GM19468 (cell line): ENCODE results near the gene NUDCD3.
A peak's percentile ranks its signal among the peaks of the same experiment; 100 is the strongest.

ENCODE experiments used
- ATAC-seq: cut with Tn5 transposase; IDR thresholded peaks from one replicate; pipeline ENCODE4 v1.9.1; 2021; ENCODE audit warnings: mild to moderate bottlenecking, moderate library complexity, moderate number of reproducible peaks; ENCODE audit not compliant: unreplicated experiment; ENCODE audit errors: extremely low read depth

Gene NUDCD3

DNA sequence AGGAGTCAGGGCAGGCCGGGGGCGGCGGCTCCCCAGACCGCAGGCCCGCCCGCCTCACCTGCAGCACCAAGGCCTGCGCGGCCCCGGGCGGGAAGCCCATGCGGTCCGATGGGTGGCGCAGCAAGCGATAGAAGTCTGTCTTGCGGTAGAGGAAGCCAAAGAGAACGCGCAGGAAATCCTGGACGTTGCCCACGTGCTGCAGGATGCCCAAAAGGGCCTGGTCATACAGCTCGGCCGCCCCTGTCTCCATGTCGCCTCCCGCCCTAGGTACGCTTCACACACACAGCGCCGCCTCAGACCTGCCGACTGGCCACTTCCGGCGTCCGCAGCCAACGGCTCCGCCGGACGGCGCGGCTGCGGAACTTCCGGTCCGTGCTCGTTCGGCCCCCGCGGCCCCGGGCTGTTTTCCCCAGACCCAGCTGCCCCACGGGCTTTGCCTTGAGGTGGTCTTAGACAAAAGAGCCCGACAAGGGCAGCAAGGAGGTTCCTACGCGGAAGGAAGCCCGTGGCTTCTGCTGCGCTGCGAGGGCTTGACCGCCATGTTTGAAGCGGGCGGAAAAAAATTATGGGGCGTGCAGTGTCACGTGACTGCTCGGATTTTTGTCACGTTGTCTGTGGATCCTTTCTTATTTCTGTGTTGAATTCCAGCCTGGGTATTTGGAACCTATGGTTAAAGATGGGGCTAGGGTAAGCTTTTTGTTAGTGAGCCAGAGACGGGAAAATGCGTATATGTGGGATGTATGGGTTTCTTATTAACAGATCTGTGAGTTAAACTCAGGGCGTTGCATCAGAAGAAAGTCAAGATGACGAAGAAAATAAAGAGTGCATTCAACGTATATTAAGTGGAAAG, at the start of gene NUDCD3:
Gene NUDCD3, minus strand, starts transcription at position 308 of the 850 bp plus-strand sequence. Its CDS starts 58 bp downstream, at position 250.
- peak; percentile 85 for ATAC-seq

GRCh38 chr7:44539669-44540506, 49.4 kb upstream of the NUDCD3 start:
- no peak for ATAC-seq

DNA sequence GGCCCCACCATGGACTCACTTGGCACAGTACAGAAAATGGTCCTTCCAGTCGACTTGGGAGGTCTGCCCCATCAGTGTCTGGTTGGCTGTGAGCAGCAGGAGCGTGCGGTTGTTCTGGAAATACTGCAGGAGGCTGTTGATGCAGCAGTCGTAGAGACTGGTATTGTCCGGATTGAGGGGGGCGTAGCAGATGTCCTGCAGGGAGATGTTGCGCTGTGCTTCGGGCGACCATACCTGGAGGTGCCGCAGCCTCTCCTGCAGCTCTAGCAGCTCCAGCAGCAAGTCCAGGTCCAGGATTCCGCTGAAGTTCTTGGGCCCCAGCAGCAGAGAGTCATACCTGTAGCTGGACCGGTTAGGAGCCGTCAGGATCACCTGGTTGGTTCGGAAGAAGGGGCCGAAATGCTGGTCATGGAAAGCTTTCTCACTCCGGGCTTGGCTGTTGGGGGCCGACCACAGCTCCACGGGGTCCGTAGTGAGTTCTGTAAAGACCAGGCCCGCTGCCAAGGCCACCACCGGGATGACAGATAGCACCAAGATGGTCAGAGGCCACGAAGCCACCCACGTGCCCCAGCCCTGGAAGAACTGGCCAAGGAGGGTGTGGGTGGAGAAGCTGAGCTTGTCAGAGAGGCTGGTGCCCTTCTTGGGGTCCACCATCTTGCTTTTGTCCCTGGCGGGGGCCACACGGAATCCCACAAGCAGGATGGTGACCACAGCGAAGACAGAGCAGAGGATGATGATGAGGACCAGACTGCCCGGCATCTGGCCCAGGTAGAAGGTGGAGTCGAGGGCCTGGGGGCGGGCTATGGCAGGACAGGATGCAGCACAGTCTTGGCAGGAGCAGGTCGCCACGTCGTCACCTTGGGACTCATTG, 48.6 kb upstream of the NUDCD3 start:
- ATAC-seq: no peak

GRCh38 chr7:44538093-44538797, 47.8 kb upstream of the NUDCD3 start:
- ATAC-seq: no peak

- no peak for ATAC-seq
These were observed 47.0 kb upstream of the NUDCD3 start for GRCh38 chr7:44537442-44537841.

DNA sequence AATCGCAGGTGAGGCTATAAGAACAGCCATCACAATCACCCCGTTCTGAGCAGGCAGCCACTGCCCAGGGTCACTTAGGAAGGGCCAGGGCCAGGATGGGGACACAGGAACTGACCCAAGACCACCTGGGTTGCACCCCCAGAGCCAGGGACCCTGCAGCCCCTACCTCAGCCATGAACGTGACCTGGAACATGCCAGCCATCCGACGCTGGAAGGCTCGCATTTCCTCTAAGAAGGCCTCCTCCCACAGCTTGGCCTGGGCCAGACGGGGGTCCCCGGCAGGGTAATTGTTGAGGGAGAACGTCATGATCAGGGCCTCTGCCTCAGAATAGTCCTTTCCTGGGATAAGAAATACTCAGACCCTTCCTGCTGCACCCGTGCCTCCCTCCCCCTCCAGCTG, 45.6 kb upstream of the NUDCD3 start:
- no peak for ATAC-seq

- no peak for ATAC-seq
These were observed 45.0 kb upstream of the NUDCD3 start for GRCh38 chr7:44535348-44536064.

GRCh38 chr7:44534501-44534900, 44.0 kb upstream of the NUDCD3 start:
- ATAC-seq: no peak

GRCh38 chr7:44534087-44534486, 43.6 kb upstream of the NUDCD3 start:
- ATAC-seq: no peak

DNA sequence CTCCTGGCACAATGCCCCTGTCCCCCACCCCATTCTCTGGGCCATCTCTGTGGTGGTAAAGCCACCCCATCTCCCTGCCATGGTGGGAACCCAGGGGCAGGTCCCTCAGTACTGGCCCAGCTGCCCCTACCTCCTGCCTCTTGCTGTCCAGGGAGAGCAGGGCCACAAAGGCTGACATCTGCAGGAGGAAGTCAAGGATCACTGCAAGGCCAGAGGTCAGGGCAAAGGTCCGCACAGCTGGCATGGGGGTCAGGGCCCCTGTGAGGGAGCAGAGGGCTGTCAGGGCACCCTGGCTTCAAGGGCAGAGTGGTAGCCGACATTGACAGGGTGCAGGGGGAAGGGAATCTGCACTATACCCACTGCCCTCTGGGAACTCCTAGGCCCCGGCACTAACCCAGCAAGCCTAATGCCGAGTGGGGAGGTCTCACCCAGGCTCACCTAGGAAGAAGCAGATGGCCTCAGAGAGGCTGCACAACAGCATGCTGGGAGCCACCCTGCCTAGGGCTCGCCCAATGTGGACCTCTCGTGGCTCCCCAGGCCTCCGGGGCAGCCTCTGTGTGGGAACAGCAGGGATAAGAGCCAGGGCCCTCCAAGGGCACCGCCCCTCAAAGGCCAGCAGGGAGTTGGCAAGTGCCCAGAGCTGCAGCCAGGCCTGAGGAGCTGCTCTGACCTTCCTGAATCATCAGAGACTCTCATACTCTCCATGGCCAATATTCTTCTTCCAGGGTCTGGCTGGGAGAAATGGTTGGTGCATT, 43.0 kb upstream of the NUDCD3 start:
- no peak for ATAC-seq

DNA sequence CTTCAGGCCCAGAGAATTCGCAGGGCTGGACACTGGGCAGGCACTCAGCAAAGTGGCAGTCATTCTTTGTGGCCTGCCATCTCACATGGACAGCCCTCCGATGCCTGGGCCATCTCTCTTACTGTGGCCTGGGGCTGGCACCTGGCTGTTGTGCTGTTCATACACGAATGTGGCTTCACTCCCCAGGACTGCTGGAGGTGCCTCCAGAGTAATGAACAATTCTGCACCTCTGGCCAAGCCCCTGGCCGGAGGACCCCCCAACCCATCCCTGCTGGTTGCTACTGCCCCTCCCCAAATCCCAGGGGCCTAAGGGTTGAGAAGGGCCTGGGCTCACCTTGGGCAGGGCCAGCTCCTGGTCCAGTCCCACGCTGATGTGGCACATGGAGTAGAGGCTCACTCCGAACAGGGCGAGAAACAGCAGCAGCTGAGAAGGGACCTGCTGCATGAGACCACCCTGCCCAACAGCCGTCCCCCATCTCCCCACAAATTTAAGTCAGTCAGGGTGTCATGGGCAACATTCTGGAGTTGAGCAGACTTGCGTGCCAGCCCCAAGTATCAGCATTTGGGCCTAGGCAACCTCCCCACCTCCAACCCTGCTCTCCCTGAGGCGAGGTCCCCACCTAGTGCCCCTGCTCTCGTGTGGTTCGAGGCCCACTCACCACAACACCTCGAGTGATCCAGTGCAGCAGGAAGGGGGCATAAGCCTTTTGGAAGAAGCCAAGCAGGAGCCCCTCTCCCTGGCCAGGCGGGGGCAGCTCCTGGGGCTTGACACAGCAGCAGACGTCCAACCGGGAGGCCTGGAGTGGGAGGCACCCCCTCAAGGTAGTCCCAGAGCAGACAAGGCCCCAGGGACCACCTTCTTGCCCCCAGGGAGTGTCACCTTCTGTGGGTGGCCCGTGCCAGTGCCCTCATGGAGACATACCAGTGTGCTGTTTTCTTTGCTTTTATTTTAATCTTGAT, 41.2 kb upstream of the NUDCD3 start:
- ATAC-seq: no peak

GRCh38 chr7:44530990-44531389, 40.5 kb upstream of the NUDCD3 start:
- ATAC-seq: no peak

DNA sequence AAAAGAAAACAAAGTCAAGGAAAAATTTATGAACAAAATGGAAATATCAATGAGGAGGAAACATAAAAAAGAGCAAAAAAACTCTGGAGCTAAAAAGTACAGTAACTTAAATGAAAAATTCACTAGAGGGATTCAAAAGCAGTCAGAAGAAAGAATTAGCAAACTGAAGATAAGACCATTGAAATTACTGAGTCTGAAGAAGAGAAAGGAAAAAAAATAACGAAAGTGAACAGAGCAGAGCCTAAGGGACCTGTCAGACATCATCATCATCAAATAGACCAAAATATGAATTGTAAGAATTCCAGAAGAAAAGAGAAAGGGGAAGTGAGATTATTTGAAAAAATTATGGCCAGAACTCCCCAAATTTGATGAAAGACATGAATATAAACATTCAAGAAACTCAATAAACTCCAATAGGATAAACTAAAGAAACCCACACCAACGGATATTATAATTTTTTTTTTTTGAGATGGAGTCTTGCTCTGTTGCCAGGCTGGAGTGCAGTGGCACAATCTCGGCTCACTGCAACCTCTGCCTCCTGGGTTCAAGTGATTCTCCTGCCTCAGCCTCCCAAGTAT, 34.4 kb upstream of the NUDCD3 start:
- no peak for ATAC-seq

DNA sequence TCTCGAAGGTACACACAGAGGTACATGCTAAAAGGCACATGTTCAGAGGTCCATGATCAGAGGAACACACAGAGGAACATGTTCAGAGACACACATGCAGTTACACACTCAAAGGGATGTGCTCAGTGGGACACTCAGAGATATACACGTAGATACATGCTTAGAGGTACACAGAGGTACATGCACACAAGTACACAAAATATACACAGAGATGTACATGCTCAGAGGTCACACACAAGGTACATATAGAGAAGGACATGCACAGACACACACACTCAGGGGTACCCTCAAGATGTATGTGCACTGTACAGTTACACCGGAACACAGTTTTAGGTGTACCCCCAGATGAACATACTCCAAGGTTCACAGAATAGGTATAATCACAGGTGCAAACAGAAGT, 31.9 kb upstream of the NUDCD3 start:
- no peak for ATAC-seq

GRCh38 chr7:44521347-44522095, 31.1 kb upstream of the NUDCD3 start:
- no peak for ATAC-seq

- no peak for ATAC-seq
These were observed 30.1 kb upstream of the NUDCD3 start for GRCh38 chr7:44520574-44520973.
